Brain pericyte (primary cell): ENCODE data around the gene SLC8A3.

Experiments used
- DNase-seq: peaks from one replicate; pipeline ENCODE4 v3.0.0-alpha.2; 2012; ENCODE audit warnings: low read depth, low spot score

SLC8A3 gene

GRCh38 chr14:69999261-69999674 lies 189.5 kb downstream of the SLC8A3 start:
- peak; percentile 93 for DNase-seq

GRCh38 chr14:69997849-69998248 lies 190.9 kb downstream of the SLC8A3 start:
- DNase-seq, result peak; percentile 73

GRCh38 chr14:69996216-69996615 lies 192.5 kb downstream of the SLC8A3 start:
- no peak for DNase-seq
